Measurements from ENCODE around the gene TMEM204.

Gene TMEM204

DNA sequence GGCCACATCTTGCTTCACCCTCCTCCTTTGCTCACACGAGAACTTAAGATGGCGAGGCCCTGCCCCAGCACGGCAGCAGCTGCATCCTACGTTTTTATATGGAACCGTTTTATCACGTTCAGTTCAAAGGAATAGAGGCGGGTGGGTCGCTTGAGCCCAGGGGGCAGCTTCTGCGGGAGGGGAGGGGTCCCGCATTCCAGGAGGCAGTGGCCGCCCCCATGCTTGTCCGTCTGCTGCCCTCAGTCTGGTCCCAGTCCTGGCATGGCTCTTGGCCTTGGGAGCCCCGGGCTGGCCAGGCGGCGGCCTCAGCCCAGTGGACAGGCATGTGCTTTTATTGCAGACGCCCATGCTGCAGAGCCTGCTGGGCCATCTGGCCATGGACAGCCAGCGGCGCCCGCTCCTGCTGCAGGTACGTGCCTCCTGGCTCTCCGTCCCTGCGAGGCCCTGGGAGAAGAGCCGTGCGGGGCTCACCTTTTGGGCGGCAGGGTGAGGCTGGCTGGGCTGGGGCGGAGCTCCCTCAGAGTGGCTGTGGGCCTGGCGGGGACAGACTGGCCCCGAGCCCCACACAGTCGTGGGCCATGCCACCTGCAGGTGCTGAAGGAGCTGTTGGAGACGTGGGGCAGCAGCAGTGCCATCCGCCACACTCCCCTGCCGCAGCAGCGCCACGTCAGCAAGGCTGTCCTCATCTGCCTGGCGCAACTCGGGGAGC is 33.6 kb upstream of the TMEM204 start:
- no peak for DNase-seq (ENCODE audit: low read depth, low spot score)

DNA sequence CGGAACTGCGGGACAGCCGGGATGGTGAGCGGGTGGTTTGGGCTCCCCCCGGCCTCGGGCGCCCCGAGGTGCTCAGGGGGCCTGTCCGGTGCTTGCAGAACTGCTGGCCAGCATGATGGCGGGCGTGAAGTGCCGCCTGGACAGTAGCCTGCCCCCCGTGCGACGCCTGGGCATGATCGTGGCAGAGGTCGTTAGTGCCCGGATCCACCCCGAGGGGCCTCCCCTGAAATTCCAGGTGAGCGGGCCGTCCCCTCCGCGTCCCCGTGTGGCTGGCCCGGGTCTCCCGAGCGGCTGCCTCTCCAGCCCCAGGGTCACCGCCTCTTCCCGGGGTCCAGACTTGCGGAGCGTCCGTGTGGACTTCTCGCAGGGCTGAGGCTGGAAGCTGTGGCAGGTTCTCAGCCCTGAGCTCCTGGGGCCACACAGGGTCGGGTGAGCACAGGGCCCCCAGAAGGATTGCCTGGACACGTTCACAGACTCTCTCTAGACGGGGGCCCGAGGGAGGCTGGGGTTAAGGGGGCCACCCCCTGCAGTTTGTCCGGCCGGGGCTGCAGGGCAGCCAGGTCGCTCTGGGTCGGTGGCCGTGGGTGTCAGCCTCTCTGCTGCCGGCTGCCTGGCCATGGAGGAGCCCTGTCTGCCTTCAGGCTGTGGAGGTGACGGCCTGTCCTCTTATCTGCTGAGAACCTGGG is 32.9 kb upstream of the TMEM204 start:
- no peak for DNase-seq (ENCODE audit: low read depth, low spot score)

DNA sequence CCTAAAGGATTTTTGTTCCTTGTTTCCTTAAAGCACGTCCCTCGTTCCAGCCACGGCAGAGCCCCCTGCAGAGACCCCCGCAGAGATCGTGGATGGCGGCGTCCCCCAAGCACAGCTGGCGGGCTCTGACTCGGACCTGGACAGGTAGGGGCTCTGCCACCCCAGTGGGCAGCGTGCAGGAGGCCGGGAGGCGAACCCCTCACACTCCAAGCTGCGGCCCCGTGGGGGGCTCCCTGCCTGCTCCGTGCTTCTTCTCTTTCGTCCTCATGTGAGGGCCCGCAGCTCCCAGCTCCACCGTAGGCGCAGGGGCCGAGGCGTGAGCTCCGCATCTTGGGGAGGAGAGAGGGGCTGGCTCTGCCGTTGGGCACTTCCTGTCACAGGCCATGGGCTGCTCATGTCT is 31.8 kb upstream of the TMEM204 start:
- DNase-seq (ENCODE audit: low read depth, low spot score): no peak

DNA sequence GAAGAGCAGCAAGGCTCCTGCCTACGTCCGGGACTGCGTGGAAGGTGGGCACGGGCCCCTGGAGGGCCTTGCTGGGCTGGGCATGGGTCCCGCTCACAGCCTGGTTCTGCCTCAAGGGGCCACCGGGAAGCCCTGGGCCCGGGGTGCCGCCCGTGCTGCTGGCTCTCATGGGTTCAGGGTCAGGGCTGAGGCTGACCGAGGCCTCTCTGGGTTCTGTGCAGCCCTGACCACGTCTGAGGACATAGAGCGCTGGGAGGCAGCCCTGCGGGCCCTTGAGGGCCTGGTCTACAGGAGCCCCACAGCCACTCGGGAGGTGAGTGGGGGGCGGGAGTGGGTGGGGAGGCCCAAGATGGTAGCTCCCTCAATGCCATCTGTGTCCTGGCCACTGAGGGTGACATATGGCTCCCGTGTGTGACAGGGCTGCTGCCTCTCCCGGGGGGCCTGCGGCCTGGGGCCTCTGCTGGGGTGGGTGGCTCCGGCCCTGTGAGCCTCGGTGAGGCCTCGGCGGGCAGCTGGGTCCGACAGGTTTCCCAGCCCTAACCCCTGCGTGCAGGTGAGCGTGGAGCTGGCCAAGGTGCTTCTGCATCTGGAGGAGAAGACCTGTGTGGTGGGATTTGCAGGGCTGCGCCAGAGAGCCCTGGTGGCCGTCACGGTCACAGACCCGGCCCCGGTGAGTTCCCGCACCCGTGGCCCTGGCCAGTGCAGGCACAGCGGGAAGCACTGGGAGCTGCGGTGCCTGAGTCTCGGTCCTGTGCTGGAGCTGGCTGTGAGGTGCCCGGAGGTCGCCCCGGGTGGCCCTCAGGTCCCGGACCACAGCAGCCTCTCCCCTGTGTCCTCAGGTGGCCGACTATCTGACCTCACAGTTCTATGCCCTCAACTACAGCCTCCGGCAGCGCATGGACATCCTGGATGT is 31.1 kb upstream of the TMEM204 start:
- no peak for DNase-seq (ENCODE audit: low read depth, low spot score)

DNA sequence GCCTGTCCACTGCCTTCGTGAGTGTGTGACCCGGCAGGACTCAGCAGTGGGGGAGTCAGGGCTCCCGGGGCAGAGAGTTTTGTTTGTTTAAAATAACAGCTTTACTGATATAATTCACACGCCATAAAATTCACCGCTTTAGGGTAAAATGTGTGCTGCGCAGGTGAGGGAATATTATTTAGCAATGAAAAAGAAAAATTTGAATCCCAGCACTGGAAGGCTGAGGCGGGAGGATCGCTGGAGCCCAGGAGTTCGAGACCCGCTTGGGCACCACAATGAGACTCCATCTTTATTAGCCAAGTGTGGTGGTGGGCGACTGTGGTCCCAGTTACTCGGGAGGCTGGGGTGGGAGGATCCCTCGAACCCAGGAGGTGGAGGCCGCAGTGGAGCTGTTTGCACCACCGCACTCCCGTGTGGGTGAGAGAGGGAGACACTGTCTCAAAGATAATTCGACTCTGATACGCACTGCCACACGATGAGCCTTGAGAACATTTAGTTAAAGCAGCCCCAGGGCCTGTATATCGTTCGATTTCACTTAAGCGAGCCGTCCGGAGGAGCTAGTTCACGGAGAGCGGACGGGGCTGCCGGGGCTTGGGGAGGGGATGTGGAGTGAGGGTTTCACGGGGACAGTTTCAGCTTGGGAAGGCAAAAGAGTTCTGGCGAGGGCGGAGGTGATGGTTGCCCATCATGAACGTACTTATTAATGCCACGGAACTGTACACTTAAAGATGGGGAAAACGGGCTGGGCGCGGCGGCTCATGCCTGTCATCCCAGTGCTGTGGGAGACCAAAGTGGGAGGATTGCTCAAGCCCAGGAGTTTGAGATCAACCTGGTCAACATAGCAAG is 30.1 kb upstream of the TMEM204 start:
- no peak for DNase-seq (ENCODE audit: low read depth, low spot score)

DNA sequence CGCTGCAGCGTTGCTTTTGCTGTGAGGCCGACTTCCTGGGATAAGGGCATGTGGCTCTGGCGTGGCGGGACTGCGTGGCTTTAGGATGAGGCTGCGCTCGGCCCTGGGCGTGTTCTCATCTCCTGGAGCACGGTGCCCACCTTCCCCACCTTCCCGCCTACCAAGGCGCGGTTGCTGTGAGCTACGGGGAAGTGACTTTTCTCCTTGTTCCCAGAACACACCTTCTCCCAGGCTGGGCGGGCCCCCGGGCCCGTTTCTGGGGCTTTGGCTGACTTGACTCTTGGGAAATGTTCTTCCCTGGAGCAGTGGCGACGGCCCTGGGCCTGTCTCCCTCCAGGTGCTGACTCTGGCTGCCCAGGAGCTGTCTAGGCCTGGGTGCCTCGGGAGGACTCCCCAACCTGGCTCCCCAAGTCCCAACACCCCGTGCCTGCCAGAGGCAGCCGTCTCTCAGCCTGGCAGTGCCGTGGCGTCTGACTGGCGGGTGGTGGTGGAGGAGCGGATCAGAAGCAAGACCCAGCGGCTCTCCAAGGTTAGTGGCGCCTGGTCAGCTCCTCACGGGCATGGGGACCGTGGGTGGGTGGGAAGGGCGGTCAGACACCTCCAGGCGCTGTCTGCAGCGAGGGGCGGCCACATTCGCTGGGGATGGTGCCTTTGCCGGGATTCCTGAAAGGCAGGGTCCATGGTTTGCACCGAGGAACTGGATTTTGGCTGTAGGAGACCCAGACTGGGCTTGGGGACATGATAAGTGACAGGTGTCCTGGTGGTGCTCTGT is 28.2 kb upstream of the TMEM204 start:
- DNase-seq (ENCODE audit: low read depth, low spot score): no peak

DNA sequence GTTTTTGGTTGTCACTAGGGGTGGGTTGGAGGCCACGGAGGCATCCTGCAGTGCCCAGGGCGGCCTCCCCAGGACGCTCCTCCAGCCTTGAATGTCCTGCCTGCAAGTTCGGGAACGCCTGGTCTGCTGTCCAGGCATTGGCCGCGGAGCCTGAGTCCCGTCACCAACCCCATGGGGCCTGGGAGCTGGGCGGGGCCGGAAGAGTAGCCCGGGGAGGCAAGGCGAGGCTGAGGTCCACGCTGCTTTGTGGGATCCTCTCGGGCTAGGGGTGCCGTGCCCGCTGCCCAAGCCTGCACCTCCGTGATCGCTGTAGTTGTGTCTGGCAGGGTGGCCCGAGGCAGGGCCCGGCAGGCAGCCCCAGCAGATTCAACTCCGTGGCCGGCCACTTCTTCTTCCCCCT is 27.6 kb upstream of the TMEM204 start:
- no peak for DNase-seq (ENCODE audit: low read depth, low spot score)

DNA sequence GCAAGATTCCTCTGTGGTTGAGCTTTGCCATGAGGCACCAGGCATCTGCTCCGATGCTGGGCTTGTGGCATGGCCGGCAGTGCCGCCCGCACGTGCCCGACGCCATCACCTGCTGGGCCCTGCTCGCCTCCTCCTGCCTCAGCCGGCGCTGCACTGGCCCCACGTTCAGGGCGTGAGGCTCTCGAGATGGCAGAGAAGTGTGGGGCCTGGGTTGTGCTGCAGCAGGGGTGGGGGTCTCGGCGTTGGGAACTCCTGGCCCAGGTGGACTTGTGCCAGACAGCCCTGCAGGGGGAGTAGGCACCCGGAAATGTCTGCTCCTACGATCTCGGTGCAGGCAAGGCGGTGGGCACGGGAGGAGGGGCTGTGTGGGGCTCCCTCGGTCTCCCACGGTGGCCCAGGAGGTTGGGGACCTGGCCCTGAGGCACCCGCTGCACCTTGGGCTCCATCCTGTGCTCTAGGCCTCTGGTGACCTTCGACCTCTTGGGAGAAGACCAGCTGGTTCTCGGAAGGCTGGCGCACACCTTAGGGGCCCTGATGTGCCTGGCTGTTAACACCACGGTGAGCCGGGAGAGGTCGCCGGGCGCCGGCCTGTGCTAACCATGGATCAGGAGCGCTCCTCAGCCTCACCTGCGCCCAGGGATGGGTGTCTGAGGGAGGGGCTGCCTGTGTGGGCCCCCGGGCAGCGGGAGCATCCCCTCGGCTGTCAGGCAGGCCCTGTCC is 26.8 kb upstream of the TMEM204 start:
- no peak for DNase-seq (ENCODE audit: low read depth, low spot score)

DNA sequence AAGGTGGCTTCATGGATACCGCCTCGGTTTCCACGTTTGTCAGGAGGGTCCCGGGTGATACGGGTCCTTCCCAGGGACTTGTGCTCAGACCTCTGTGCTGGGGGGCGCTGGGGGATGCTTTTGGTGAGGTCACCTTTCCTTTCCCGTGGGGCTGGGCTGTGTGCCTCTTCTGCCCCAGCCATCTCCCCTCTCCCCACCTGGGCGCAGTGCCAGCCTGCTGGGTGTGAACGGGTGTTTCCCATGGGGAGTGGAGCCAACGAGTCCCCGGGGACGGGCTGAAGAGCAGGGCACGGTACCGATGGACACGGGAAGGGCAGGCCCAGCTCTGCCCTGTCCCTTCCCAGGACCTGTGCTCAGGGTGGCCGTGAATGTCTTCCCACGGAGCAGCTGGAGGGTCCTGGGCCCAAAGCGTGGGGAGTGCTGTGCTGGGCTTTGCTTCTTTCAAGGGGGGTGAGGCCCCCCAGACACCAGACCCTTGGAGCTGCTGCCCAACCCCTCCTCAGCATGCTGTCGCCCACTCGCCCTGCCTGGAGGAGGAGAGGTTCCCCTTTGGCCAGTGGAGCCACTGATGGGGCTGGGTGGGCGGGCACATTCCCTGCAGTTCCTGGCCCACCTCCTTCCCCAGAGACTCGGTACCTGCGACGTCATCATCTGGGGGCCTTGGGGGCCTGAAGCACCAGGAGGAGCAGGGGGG is 24.8 kb upstream of the TMEM204 start:
- DNase-seq (ENCODE audit: low read depth, low spot score): no peak

DNA sequence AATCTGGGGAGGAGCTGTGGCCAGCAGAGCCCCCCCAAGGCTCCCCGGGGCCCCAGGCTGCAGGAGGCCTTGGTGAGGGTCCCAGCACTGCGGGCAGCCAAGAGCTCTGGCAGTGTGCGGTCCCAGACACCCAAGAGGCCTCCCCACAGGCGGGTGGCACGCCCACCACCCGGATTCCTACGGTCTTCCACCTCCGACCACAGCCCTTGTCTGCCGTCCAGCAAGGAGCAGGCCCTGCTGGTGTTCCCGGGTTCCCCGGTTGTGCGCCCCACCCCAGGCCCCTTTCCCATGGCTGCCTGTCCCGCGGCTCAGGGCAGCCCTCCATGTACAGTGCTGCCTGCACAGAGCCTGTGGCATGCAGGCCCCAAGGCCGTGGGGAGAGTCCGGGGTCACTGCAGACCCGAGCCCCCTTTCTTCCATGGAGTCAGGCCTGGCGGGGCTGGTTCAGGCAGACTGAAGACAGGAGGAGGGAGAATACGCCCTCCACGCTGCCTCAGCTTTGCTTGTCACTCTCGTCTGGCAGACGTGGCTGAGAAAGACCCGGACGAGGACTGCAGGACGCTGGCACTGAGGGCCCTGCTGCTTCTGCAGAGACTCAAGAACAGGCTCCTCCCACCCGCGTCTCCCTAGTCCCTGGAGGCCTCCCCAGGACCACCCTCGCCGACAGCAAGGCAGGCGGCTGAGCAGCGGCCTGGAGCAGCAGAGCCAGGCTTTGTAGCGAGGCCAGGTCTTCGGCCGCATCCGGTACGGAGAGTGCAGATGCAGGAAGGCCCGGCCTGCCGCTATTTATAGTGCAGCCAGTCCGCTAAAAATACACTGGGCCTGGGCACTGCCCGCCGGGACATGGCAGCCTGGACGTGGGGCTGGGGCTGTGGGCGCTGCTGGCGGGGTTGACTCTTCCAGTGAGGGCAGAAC is 23.9 kb upstream of the TMEM204 start:
- no peak for DNase-seq (ENCODE audit: low read depth, low spot score)

DNA sequence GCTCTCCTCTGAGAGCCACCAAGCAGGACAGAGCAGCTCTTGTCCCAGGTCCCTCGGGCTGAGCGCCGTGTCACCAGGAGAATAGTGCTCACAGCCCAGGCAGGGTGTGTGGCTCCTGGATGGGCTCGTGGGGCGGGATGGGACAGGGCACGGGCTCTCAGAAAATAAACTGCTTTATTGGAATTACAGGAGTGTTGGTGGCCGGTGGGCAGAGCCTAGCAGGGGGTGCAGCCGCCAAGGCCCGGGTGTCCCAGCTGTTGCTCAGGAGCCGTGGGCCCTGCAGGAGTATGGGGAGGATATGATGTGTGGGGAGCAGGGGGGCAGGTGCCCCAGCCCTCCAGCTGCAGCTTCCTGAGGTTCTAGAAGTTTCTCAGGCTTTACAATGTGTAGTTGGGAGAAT is 23.2 kb upstream of the TMEM204 start:
- DNase-seq (ENCODE audit: low read depth, low spot score): no peak

DNA sequence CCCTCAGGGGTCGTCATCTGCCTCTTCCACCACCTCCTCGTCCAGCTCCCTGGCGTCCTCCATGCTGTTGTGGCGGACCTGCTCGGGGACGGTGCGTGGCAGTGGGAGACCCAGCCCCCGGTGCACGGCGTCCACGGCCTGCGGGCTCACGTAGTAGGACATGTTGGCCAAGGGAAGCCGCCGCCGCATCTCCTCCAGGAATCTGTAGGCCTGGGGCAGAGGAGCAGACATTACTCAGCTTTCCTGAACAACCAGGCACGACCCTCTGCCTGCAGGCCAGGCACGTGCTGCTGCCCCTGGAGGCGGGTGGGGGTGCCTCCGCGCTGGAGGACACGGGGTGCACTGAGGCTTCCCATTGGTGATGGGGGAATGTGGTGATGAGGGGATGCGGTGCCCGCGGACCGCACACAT is 22.5 kb upstream of the TMEM204 start:
- DNase-seq (ENCODE audit: low read depth, low spot score): no peak

DNA sequence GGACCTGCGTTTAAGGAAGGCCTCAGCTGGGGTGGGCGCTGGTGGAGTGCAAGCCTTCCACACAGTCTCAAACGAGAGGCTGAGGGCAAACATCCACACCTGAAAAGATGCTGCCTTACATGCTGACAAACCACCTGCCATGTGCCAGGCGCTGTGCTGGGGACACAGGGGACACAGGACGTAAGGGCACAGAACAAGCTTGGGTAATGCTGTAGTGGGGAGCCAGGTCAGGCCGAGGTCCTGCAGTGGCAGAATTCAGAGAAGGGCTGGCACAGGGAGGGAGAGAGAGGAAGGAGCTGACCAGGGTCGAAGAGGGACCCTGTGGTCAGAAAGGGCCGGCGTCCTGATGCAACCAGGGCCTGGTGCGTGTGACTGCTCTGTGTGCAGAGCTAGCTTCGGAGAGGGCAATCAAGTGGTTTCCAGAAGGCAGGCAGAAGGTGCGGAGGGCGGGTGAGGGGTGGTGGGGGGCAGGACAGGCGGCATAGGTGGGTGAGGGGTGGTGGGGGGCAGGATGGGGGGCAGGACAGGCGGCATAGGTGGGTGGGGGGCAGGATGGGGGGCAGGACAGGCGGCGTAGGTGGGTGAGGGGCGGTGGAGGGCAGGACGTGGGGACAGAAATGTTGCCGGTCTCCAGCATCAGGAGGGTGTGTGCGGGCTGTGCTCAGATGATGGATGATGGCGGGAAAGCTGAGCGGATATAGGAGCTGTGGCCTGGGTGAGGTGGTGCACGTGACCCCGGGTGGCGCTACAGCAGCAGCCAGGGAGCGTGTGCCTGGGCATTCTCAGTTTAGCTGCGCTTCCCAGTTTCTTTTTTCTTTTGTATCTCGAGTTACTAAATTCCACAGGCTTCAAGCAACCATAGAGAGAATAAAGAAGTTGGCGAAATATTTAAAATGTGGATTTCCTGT is 21.6 kb upstream of the TMEM204 start:
- no peak for DNase-seq (ENCODE audit: low read depth, low spot score)

DNA sequence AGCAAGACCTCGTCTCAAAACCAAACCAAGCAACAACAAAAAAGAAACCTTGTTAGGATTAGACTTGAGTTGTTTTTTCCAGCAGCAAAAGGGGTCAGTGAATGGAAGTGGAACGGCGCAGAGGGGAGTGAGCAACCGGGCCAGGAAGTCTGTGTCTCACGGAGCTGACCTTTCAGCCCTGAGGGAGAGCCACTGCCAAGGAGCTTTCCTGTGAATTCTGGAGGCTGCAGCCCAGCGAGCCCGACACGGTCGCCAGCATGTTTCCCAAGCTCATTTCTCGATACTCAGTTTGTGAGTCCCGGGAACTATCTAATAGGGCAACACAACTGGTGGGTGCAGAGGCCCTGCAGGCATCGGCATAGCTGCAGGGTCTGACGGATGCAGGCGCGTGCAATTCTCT is 20.7 kb upstream of the TMEM204 start:
- DNase-seq (ENCODE audit: low read depth, low spot score): no peak

DNA sequence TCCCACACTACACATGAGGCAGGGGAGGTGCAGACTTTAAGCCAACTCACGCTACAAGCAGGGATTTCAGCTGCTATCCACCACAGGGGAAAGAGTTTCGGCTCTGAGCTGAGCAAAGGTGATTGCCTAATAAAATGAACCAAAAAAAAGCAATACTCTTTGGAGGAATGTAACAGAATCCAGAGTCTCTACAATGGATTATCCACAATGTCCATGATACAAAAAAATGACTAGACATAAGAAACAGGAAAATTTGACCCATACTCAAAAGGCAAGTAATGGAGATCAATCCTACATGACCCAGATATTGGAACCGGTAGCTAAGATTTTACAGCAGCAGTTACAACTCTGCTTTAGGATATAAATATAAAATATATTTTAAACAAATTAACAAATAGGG is 19.0 kb upstream of the TMEM204 start:
- no peak for DNase-seq (ENCODE audit: low read depth, low spot score)

DNA sequence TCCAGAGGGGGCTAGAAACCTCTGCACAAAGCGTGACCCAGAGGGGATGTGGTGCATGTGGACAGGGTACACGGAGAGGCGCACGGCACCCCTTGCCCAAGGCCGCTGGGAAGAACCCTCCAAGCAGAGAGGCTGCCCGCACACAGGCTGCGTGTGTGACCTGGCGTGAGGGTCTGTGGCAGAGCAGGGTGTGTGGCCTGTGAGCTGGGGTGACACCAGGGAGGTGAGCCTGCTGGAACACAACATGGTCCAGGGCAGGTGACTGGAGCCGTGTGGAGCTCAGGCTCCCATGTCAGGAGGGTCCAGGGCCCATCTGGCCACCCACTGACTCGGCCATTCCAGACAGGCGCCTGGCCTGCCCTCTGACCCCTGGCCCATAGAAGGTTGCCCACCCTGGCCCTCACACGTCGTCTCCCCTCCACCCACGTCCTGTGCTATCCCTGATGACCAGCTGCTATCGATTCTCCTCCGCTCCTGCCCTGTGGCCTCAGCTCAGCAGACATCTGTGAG is 14.8 kb upstream of the TMEM204 start:
- no peak for DNase-seq (ENCODE audit: low read depth, low spot score)

DNA sequence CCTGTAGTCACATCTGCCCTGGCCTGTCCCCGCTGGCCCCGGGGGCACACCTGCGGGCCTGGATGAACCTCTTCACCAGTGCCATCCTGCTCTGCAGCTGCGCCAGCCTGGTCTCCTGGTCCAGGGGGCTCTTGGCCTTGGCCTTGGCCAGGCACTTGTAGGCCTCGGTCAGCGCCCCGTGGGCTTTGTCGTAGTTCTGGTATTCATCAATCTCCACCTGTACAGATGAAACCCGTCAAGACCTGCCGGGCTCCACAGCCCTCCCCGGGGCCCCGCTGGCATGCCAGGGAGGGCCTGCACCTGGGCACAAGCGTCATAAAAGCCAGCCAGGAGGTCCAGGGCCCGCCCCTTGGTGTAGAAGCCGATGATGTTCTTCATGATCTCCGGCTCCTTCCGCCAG is 13.6 kb upstream of the TMEM204 start:
- no peak for DNase-seq (ENCODE audit: low read depth, low spot score)
